Measurements from ENCODE around the gene ERC2.
"Not testable (repeated sequence)": the region's sequence is repeated elsewhere in the genome, so short reads cannot be mapped to it uniquely, and the experiment has no call there.

The ERC2 gene

DNA sequence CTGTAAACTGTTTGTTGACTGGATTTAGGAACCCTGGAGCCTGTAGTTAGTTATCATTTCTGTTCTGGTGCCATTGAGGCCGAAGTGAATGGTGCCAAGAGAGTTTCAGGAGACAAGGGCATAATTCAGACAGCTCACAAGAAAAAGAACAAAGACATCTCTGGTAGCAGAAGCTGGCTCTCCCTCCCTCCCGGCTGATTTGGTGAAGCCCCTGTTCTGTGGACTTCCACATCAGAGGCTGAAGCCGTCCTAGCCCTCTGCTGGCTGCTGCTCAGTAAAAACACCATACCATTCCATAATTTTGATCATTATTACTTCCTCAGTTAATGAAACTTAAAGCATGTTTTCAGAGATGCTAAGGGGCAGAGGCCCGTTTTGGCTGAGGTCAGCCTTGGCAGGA is 599.9 kb downstream of the ERC2 start:
- DNase-seq = no peak

DNA sequence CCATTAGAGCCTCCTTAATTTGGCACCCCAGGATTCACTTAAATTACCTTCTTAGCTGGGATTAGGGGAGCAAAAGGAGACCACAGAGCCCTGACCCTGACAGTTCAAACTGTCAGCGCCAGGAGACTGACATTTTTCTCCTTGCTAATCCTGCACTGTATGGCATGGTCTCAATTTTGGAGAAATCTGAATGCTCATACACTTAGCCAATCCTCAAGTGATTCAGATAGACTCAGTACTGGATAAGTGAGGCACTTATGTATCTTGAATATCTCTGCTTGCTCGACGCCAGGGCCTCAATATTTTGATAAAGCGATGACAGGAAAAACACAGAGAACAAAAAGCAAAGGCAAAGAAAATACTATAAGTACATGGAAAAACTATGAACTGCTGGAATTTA is 605.2 kb downstream of the ERC2 start:
- DNase-seq = no peak

DNA sequence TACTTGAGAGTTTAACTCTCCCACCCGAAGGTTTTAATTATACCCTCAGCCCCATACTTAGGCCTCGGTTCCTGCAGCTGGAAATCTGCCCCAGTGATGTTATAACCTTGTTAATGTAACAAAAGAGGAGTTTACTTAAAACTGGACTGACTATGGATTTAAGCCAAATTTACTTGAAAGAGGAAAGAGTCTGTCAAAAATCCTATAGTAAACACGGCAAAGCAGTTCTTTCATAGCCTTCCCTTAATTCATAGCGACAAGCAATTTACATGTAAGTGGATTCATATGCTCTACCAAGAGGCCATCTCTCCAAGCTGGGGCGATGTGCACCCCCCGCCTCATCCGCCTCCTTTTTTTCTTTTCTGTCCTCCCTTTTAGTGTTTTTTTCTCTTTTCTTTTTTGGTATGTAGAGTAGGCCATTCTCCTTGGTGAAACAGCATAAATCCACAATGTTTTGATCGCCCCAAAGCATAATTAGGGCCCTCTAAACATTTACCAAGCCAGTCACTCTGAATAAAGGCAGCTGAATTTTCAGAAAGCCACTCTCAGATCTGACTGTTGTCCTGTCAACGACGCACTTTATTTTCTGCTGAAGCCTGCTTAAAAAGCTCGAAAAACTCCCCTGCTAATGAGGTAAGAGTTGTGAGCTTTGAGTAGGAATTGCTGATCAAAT is 608.1 kb downstream of the ERC2 start:
- DNase-seq = no peak

- no peak for DNase-seq
Measured at GRCh38 chr3:55859305-55859704, 609.0 kb downstream of the ERC2 start.

GRCh38 chr3:55858727-55859126 is 609.5 kb downstream of the ERC2 start:
- no peak for DNase-seq

DNA sequence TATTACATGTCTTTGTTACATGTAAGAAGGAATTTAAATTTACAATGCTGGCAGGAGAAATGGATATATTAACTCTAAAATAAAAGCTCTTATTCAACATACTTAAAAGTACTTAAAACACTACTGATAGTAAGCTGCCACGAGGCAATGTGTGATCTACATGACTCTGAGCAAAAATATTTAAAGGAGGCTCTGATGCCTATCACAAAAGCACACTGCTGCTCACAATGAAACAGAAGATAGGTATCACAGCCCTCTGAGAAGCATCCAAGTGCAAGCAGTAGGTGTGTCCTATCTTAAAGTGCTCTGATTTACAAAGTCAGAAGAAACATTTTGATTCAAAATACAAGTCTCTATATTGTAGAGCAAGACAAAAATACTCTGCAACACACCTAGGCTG is 610.0 kb downstream of the ERC2 start:
- DNase-seq = no peak

GRCh38 chr3:55857633-55858032 is 610.6 kb downstream of the ERC2 start:
- DNase-seq = no peak

GRCh38 chr3:55855311-55855710 is 613.0 kb downstream of the ERC2 start:
- DNase-seq = no peak

- DNase-seq = no peak
Measured at GRCh38 chr3:55854494-55854893, 613.8 kb downstream of the ERC2 start.

DNA sequence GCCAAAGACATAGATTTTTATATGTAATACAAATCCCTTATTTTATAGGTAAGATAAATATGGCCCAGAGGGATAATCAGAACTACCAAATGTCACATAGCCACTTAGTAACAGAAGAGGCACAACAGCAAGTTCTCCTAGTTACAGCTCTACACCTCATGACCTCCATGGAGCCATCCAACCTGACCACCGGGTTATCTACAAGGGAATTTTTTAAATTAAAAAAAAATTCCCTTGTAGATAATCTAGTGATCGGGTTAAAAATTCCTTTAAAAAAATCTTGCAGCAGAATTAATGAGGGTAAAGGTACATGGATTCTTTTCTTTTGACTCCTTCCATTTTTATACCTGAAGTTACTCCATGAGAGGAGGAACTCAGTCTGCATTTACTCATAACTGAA is 615.9 kb downstream of the ERC2 start:
- DNase-seq = no peak

DNA sequence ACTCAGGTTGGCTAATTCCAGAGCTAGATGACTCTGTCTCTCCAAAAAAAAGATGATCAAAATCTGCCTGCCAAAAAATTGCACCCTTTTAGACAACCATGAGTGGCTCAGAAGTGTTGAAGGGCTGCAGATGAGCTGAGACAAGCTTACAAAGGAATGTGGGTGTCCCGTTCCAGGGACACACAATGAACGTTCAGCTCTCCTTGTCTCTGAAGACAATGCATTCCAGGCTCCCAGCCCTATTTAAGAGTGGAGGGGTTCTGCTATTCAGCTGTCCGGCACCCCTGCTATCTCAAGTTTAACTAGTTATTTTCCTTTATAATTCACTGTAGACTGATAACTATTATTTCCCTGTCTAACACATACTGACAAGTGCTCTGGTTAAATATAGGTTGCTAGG is 626.1 kb downstream of the ERC2 start:
- DNase-seq = no peak

- not testable (repeated sequence) for DNase-seq
Measured at GRCh38 chr3:55831876-55832275, 636.4 kb downstream of the ERC2 start.

DNA sequence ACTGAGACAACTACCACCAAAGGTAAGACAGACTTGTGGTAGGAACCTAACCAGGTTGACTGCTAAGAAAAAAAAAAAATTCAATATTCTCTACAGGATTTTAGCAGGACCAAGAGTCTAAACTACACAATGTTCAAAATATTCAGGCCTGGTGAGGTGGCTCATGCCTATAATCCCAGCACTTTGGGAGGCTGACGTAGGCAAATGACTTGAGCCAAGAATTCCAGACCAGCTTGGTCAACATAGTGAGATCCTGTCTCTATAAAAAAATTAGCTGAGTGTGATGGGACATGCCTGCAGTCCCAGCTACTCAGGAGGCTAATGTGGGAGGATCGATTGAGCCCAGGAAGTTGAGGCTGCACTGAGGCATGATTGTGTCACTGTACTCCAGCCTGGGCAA is 639.6 kb downstream of the ERC2 start:
- no peak for DNase-seq

GRCh38 chr3:55827786-55828185 is 640.5 kb downstream of the ERC2 start:
- DNase-seq = no peak

DNA sequence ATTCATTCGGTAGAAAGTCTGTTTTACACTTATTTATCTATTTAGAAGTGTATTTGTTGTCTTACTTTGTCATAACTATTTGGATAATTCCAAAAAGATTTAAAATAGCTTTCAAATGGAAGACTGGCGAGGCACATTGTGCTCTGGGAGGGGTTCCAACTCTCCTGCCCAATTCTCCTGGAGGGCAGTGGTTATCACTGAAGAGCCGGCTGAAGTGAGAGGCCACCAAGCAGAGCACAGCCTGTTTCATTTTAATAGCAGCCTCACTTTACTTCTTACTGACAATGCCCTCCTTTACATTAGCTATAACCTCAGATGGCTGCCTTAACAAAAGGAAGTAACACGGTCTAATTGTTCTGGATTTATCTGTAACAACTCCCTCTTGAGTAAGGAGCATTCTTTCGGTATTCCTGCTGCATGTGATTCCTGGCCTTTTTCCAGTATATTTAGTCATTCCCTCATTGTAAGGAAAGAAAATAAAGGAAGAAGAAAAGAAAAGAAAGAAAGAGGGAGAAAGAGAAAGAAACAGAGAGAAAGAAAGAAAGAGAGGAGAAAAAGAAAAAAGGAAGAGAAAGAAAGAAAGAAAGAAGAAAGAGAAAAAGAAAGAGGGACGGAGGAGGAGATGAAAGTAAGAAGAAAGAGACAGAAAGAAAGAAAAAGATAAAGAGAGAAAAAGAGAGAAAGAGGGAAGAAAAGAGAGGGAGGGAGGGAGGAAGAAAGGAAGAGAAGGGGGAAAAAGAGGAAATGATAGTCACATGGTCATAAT is 641.4 kb downstream of the ERC2 start:
- DNase-seq = no peak

GRCh38 chr3:55826097-55826496 is 642.2 kb downstream of the ERC2 start:
- no peak for DNase-seq

DNA sequence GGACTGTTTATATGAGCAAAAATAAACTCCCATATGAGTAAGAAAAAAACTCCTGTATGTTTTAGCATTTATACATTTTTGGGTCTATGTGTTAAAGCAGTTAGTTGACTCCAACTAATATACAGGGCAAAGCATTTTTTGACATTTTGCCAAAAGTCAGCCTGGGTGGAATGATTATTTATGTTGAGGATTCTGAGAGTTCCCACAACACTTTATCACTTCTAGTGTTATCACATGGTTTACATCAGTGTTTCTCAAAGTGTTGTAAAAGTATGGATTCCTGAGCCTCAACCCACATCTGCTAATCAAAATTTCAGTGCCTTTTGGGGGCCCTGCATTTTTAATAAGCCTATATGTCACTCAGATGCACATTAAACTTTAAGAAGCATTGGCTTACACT is 643.9 kb downstream of the ERC2 start:
- no peak for DNase-seq

DNA sequence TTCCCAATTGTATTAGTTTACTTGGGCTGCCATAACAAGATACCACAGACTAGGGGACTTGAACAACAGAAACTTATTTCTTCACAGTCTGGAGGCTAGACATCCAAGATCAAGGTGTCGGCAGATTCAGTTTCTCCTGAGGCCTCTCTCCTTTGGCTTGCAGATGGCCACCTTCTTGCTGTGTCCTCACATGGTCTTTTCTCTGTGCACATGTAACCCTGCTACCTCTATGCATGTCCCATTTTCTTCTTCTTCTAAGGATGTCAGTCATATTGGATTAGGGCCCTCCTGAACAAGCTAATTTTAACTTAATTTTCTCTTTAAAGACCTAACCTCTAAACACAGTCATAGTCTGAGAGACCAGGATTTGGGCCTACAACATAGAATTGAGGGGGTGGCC is 644.4 kb downstream of the ERC2 start:
- no peak for DNase-seq

DNA sequence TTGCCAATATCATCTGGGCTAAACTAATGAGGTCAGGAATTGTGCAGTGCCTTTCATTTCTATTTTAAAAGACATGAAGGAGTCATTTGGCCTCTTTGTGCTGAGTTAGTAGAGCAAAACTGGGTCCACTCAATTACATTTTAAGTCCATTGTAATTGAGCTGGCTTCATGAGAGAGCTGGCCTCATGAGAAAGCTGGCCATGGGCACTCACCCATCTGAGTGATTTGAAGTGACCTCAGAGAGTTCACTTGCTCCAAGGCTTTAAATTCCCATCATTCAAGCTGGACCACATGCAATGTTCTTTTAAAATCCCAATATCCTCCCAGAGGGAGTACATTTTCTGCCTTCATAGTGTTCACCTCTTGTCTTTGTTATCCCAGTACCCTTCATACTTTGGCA is 645.3 kb downstream of the ERC2 start:
- DNase-seq = no peak

DNA sequence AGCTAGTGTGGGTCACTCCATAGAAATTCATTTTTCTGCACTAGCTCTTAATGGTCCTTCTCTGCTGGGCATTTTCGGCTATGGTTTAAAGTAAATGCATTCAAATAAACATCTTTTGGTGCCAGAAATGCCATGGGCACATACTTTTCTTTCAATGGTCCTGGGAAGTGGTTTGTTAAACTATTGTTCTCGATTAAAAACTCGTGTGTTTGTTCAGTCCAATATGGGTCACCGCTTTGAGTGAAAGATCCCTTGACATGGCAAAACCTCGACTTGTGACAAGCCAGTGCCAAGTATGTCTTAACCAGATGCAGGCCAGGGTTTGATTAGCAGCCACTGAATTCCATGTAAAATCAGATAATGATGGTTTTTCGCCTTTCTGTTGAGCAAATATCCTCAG is 649.3 kb downstream of the ERC2 start:
- no peak for DNase-seq

DNA sequence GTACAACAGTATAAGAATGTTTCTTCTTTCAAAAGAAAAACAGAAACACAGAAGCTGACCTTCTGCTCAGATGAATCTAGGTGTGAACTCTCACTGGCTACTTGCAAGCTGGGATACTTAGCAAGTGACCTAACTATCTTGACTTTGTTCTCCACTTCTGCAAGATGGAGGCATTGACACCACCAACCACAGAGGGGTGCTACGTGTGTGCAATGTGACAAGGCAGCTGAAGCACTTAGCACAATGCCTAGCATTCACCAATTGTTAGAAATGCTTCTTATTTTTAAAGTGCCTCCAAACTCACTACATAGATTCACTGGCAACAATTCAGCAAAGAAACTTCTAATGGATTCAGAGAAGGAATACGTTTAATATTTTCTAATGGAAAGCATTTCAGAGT is 649.8 kb downstream of the ERC2 start:
- no peak for DNase-seq

DNA sequence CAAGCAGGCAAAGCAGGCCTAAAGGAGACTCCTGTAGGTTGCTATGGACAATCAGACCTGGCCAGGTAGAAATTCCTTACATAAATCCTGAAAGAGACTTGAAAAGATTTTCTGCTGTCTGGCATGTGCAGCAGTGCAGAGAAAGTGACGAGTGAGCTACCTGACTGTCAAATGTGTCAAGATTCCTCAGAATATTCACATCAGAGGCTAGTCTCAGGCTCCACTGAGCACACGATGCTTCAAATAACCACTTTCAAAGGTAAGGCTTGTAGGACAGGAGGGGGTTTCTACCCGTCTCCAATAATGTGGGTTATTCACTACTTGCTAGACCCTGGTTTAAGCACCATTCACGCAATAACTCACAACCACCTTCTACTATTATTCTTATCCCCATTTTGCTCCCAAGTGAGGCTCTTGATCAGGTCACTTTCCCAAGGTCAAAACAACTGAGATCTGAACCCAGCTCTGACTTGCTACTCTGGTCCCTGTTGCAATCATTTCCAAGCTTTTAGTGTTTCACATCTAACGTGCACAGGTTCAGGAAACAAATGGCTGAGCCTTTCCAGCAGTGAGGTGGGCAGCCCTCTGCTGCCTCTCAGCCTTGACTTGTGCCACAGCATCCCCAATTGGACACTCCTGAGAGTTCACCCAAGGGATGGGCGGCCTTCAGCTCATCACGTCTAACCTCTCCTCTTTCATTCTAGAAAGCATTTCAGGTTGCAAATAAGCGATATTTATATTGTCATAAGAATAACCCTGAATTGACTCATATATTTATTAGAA is 651.3 kb downstream of the ERC2 start:
- no peak for DNase-seq

GRCh38 chr3:55815262-55815661 is 653.0 kb downstream of the ERC2 start:
- no peak for DNase-seq

Data from activated naive CD4-positive, alpha-beta T cell treated with Interleukin-2 at 50 U/mL for 16 hours (primary cell).